Thyroid gland (tissue), 4 donors: ENCODE results near the gene RPS6KB2.

ENCODE experiments used
- POLR2A ChIP-seq, 2 donors: fragments of 450-650 bp; IDR thresholded peaks; one replicate each; pipeline ENCODE4 v1.6.1; 2017; ENCODE audit warnings: antibody characterized with exemption in 2 of 2, mild to moderate bottlenecking in 2 of 2, moderate library complexity in 1 of 2
- TF ChIP-seq, protein P1 (sequence below), 6 experiments: fragments of 200-600 bp in 3 of 6; fragments of 450-650 bp in 3 of 6; sonication (generic) in 3 of 6; IDR thresholded peaks; one replicate each; pipeline ENCODE4 v1.5.1; 2016 to 2019; ENCODE audit warnings: antibody characterized with exemption in 6 of 6, mild to moderate bottlenecking in 2 of 6, inconsistent platforms in 1 of 6, moderate library complexity in 1 of 6

DNA sequence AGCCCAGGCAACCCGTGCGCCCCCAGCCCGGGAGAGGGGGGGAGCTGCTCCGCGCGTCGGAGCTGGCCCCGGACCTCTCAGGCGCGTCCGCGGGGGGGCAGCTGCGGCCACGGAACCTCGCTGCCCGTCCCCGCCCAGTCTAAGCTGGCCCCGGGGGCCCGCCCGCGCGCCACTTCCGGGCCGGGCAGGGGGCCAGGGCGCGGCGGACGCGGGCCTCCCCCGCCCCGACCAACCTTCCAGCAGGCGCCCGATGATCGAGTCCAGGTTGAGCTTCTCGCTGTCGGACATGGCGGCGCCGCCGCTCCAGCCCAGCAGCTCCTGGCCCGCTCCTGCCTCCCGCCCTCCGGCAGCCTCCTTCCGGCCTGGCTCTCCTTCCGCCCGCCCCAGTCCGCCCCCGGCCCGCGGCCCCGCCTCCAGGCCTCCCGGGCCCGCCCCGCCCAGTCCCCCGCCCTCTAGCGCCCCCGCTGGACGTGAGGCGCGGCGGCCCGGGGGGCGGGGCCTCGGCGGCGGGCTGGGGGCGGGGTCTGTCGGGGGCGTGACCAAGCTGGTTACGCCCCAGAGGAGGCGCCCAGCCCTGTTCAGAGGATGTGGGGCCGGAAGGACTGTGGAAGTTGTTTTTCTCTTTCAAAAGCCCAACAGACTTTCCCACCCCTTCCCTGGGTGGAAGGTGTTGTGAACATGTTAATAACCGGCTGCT, 26.7 kb upstream of the RPS6KB2 start, which contains the start of gene PPP1CA:
- peak in 1 of 2 donors; percentile 75 for TF ChIP-seq POLR2A (IDR thresholded peaks at IDR 0.05)
- TF ChIP-seq, protein P1, sequence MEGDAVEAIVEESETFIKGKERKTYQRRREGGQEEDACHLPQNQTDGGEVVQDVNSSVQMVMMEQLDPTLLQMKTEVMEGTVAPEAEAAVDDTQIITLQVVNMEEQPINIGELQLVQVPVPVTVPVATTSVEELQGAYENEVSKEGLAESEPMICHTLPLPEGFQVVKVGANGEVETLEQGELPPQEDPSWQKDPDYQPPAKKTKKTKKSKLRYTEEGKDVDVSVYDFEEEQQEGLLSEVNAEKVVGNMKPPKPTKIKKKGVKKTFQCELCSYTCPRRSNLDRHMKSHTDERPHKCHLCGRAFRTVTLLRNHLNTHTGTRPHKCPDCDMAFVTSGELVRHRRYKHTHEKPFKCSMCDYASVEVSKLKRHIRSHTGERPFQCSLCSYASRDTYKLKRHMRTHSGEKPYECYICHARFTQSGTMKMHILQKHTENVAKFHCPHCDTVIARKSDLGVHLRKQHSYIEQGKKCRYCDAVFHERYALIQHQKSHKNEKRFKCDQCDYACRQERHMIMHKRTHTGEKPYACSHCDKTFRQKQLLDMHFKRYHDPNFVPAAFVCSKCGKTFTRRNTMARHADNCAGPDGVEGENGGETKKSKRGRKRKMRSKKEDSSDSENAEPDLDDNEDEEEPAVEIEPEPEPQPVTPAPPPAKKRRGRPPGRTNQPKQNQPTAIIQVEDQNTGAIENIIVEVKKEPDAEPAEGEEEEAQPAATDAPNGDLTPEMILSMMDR (IDR thresholded peaks at IDR 0.05), result peak in 3 of 6 experiments; percentile 25 to 82 (median 34)
